ENCODE results near the gene IFNLR1. TPM values are rescaled to one million over a fixed set of nuclear protein-coding genes. Genes with fewer than 3 reads are reported as not detected.

Gene IFNLR1
- total RNA-seq, 1 donor from 2014 or later = 0.41 TPM

- DNase-seq (ENCODE audit: low spot score in 2 of 2) = no peak
- FAIRE-seq = no peak
Measured at GRCh38 chr1:24110642-24111261, 76.3 kb downstream of the IFNLR1 start.

- DNase-seq (ENCODE audit: low spot score in 2 of 2) (no peak), FAIRE-seq (no peak)
Measured at GRCh38 chr1:24109686-24110475, 77.2 kb downstream of the IFNLR1 start.

- FAIRE-seq = no peak
Measured at GRCh38 chr1:24109166-24109483, 78.0 kb downstream of the IFNLR1 start.

GRCh38 chr1:24108334-24109165 lies 78.5 kb downstream of the IFNLR1 start:
- no peak for DNase-seq (ENCODE audit: low spot score in 2 of 2)
- no peak for FAIRE-seq

More at GRCh38 chr1:24109166-24109483, 78.0 kb downstream of the IFNLR1 start:
- no peak for DNase-seq (ENCODE audit: low spot score in 2 of 2)

- FAIRE-seq = no peak
- no peak for DNase-seq (ENCODE audit: low spot score in 2 of 2)
Measured at GRCh38 chr1:24107462-24108138, 79.5 kb downstream of the IFNLR1 start.

GRCh38 chr1:24105368-24106160 lies 81.5 kb downstream of the IFNLR1 start:
- no peak for DNase-seq (ENCODE audit: low spot score in 2 of 2)
- FAIRE-seq = no peak

GRCh38 chr1:24104854-24105253 lies 82.2 kb downstream of the IFNLR1 start:
- FAIRE-seq (no peak), DNase-seq (ENCODE audit: low spot score in 2 of 2) (no peak)

Other genes with a start within 250 kb of the IFNLR1 start
- gene PNRC2, start 227.5 kb downstream of the IFNLR1 start, total RNA-seq = 89.3 TPM
- 106 TPM for gene SRSF10, start 207.0 kb downstream of the IFNLR1 start, total RNA-seq
- gene MYOM3, start 75.2 kb downstream of the IFNLR1 start, total RNA-seq = not detected
- not detected for gene IL22RA1, start 44.1 kb downstream of the IFNLR1 start, total RNA-seq
- gene GRHL3, start 132.1 kb upstream of the IFNLR1 start, total RNA-seq = not detected
- 2.9 TPM for gene STPG1, start 226.5 kb upstream of the IFNLR1 start, total RNA-seq
- gene NIPAL3, start 228.5 kb upstream of the IFNLR1 start, total RNA-seq = 13.5 TPM